Measurements from ENCODE around the gene MAMDC4. TPM values are rescaled to one million over a fixed set of nuclear protein-coding genes. Genes with fewer than 3 reads are reported as not detected.
A peak's percentile ranks its signal among the peaks of the same experiment; 100 is the strongest.

MAMDC4 gene
- total and polyA plus RNA-seq, 2 of the 13 experiments (the other 11 are each of a cell fraction or from before 2014, with no cell fraction given) = 6.0 to 6.8 TPM

GRCh38 chr9:136829981-136830885 lies 21.9 kb upstream of the MAMDC4 start:
- FAIRE-seq = no peak
- intact Hi-C loops (cut with micrococcal nuclease; ENCODE audit: unreplicated experiment) = no loop called here
- Histone ChIP-seq H3K9ac (ENCODE audit: insufficient read depth, low read depth, low read length) (no peak overlapping the region), H2AFZ (ENCODE audit: low read length) (no peak overlapping the region), H3K27ac (ENCODE audit: extremely low read length, insufficient read depth, low read length) (no peak overlapping the region), H3K36me3 (replicated peaks in 1 of 2; ENCODE audit: control insufficient read depth in 1 of 2, insufficient read depth in 2 of 2, low read length in 2 of 2) (peaks cover 44 to 72% of the 10 kb centered on the region in 2 experiments), H3K27me3 (ENCODE audit: control insufficient read depth in 1 of 2, insufficient read depth in 2 of 2, low read length in 2 of 2) (no peaks in the 10 kb centered on the region), H3K79me2 (ENCODE audit: insufficient read depth, low read length) (no peaks in the 10 kb centered on the region), H4K20me1 (ENCODE audit: insufficient read depth, low read length) (no peaks in the 10 kb centered on the region), H3K4me3 (replicated peaks in 1 of 3; ENCODE audit: insufficient read depth in 1 of 3, low read depth in 2 of 3, low read length in 3 of 3) (no peak overlapping the region), H3K4me2 (ENCODE audit: low read depth, low read length) (no peak overlapping the region), H3K4me1 (ENCODE audit: insufficient read depth, low read length) (no peaks in the 10 kb centered on the region), H3K9me3 (ENCODE audit: low read length) (no peaks in the 10 kb centered on the region)
- DNase-seq (ENCODE audit: low spot score) = no peak
- 95% methylated on average over 16 of the region's 41 CpGs for WGBS (ENCODE audit: low lambda C conversion rate)
- TF ChIP-seq JARID2 (CRISPR knock-in tag; IDR thresholded peaks at IDR 0.05; ENCODE audit: insufficient replicate concordance) (no peak), SRY (CRISPR knock-in tag; IDR thresholded peaks at IDR 0.05) (no peak), NONO (IDR thresholded peaks at IDR 0.05) (no peak), NONO (CRISPR knock-in tag; conservative IDR thresholded peaks at IDR 0.05) (0 out of 2 replicates have a peak, but pooled peaks have one; percentile 19), RBM22 (optimal IDR thresholded peaks at IDR 0.05; ENCODE audit: low read length) (peak; percentile 48), ZNF687 (CRISPR knock-in tag; IDR thresholded peaks at IDR 0.05) (0 out of 2 replicates have a peak, but pooled peaks have one; percentile 2), ZC3H13 (CRISPR knock-in tag; IDR thresholded peaks at IDR 0.05) (peak; percentile 85; the same call in 1 of the 2 replicates), AGO2 (optimal IDR thresholded peaks at IDR 0.05; ENCODE audit: low read depth, low read length) (peak; percentile 91)
- CTCF ChIA-PET (ENCODE audit: low intra/inter-chr PET ratio, low total read pairs) = no interaction called here
- no peak for ATAC-seq
- in situ Hi-C loops (cut with HindIII; ENCODE audit: extremely low pct_ligation_motif_present, low pct_unique_long_range_greater_than_20kb) = no loop called here
- POLR2A ChIA-PET = no interaction called here
- no TSS peak for BruUV-seq (replicated peaks)
